CD8-positive, alpha-beta memory T cell (primary cell): ENCODE measurements around the gene PCIF1. TPM values are rescaled to one million over a fixed set of nuclear protein-coding genes. Genes with fewer than 3 reads are reported as not detected.

Experiments
- CTCF ChIA-PET: fragments of 350-600 bp; sonication (Branson Sonifier 250); formaldehyde crosslinking; loops from one replicate; lab custom pipeline; 2021; ENCODE audit warnings: antibody characterized with exemption; lab: Charles Lee
- POLR2A ChIA-PET: fragments of 350-600 bp; sonication (Branson Sonifier 250); formaldehyde crosslinking; loops from one replicate; lab custom pipeline; 2021; ENCODE audit warnings: antibody characterized with exemption; lab: Charles Lee
- DNase-seq, 5 donors: peaks; one replicate each; pipeline versions ENCODE4 v3.0.0 to v3.0.0-alpha.2; 2020 to 2022; ENCODE audit warnings: mixed read lengths in 1 of 5
- H3K27ac ChIP-seq: one replicate; pipeline ENCODE4 v1.7.0; 2013; ENCODE audit warnings: low read depth, mild to moderate bottlenecking, low read length, moderate library complexity
- H3K27me3 ChIP-seq: 2 replicates; pipeline ENCODE4 v1.7.0; 2013; ENCODE audit warnings: low read length, mild to moderate bottlenecking; ENCODE audit not compliant: insufficient read depth, poor library complexity, severe bottlenecking
- H3K36me3 ChIP-seq: 2 replicates; pipeline ENCODE4 v1.7.0; 2013; ENCODE audit warnings: mild to moderate bottlenecking, low read length, moderate library complexity; ENCODE audit not compliant: insufficient read depth
- H3K4me1 ChIP-seq: 2 replicates; pipeline ENCODE4 v1.7.0; 2013; ENCODE audit warnings: mild to moderate bottlenecking, low read length, moderate library complexity; ENCODE audit not compliant: insufficient read depth
- H3K4me3 ChIP-seq: 2 replicates; pipeline ENCODE4 v1.7.0; 2013; ENCODE audit warnings: mild to moderate bottlenecking, low read length
- H3K9me3 ChIP-seq: 2 replicates; pipeline ENCODE4 v1.7.0; 2013; ENCODE audit warnings: mild to moderate bottlenecking, low read length
- H3K27ac Mint-ChIP-seq, 8 donors: one replicate each; pipeline ENCODE4 v1.8.0; 2020 to 2021; ENCODE audit warnings: mixed read lengths in 8 of 8, mild to moderate bottlenecking in 6 of 8, inconsistent platforms in 3 of 8, moderate library complexity in 3 of 8
- H3K27me3 Mint-ChIP-seq, 2 donors: one replicate each; pipeline ENCODE4 v1.8.0; 2020 to 2021; ENCODE audit warnings: mixed read lengths in 2 of 2, mild to moderate bottlenecking in 1 of 2, moderate library complexity in 1 of 2
- H3K36me3 Mint-ChIP-seq, 3 donors: one replicate each; pipeline ENCODE4 v1.8.0; 2020 to 2021; ENCODE audit warnings: mixed read lengths in 3 of 3, inconsistent platforms in 1 of 3, mild to moderate bottlenecking in 1 of 3
- H3K4me1 Mint-ChIP-seq, 3 donors: one replicate each; pipeline ENCODE4 v1.8.0; 2020 to 2021; ENCODE audit warnings: mixed read lengths in 3 of 3, inconsistent platforms in 1 of 3, mild to moderate bottlenecking in 1 of 3
- H3K4me3 Mint-ChIP-seq, 7 donors: one replicate each; pipeline ENCODE4 v1.8.0; 2020 to 2021; ENCODE audit warnings: mixed read lengths in 7 of 7, mild to moderate bottlenecking in 6 of 7, moderate library complexity in 4 of 7, inconsistent platforms in 2 of 7
- H3K9me3 Mint-ChIP-seq, 5 donors: one replicate each; pipeline ENCODE4 v1.8.0; 2020 to 2022; ENCODE audit warnings: mixed read lengths in 5 of 5, mild to moderate bottlenecking in 3 of 5, moderate library complexity in 2 of 5, inconsistent platforms in 1 of 5
- polyA plus RNA-seq: library from polyadenylated mRNA; unstranded; fragments of 300-500 nt; fragmentation: Illumina TruSeq; gene quantifications from one replicate; pipeline ENCODE4 v1.2.3, GENCODE V29; 2021
- total RNA-seq, 2 experiments: library from RNA; stranded (reverse); gene quantifications; one replicate each; pipeline ENCODE4 v1.2.3, GENCODE V29; 2021

The PCIF1 gene
- total and polyA plus RNA-seq, 3 experiments from 2014 or later, result 33.6 to 88.0 (median 34.1) TPM

DNA sequence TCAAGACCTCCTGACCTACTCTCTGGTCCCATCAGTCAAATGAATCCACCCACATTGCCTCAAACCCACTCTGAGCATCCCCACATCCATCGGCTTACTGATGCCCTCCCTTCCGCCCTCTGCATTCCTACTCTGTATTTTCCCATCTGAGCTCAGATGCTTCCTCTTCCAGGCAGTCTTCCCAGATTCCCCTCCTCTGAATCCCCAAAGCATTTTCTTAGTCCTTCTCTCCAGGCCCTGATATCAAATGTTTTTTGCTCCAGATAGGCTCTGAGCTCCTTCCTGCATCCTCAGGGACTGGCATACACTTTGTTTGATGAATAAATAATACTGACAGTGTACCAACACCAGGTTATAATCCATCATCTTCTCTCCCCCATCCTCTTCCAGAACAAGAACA lies 26.4 kb upstream of the PCIF1 start:
- DNase-seq, result no peak
- peak overlapping the region in 4 of 8 donors; percentile 5 to 41 (median 10) for H3K27ac Mint-ChIP-seq
- H3K27me3 Mint-ChIP-seq, result peaks cover 0 to 6% of the 10 kb centered on the region in 2 donors
- no peak overlapping the region for H3K4me3 ChIP-seq
- no peaks in the 10 kb centered on the region for H3K36me3 Mint-ChIP-seq
- H3K4me3 Mint-ChIP-seq, result peak overlapping the region in 1 of 7 donors; percentile 21
- no peaks in the 10 kb centered on the region for H3K9me3 Mint-ChIP-seq
- H3K27ac ChIP-seq, result no peak overlapping the region
- no peaks in the 10 kb centered on the region for H3K36me3 ChIP-seq
- H3K27me3 ChIP-seq, result no peaks in the 10 kb centered on the region
- POLR2A ChIA-PET, result no interaction called here
- H3K4me1 ChIP-seq, result peaks cover 13% of the 10 kb centered on the region
- H3K9me3 ChIP-seq, result no peaks in the 10 kb centered on the region
- peaks cover 13 to 20% (median 15%) of the 10 kb centered on the region in 3 donors for H3K4me1 Mint-ChIP-seq
- CTCF ChIA-PET, result interaction anchor here (1.8 kb wide), 1 partner anchor 18 kb away, joined by 4 read pairs; the partner anchor contains the start of genes CTSA and NEURL2

GRCh38 chr20:45909336-45909808 lies 25.1 kb upstream of the PCIF1 start:
- H3K27ac Mint-ChIP-seq, result peak overlapping the region in 1 of 8 donors; percentile 89
- peak overlapping the region in 1 of 7 donors; percentile 23 for H3K4me3 Mint-ChIP-seq
- POLR2A ChIA-PET, result interaction anchor here (3.4 kb wide), 1 partner anchor 25 kb away, joined by 19 read pairs; the partner anchor contains the start of gene PCIF1
- no peaks in the 10 kb centered on the region for H3K9me3 ChIP-seq
- H3K27me3 Mint-ChIP-seq, result peaks cover 4 to 10% of the 10 kb centered on the region in 2 donors
- no peaks in the 10 kb centered on the region for H3K9me3 Mint-ChIP-seq
- H3K4me1 ChIP-seq, result peaks cover 13% of the 10 kb centered on the region
- peaks cover 13 to 20% (median 15%) of the 10 kb centered on the region in 3 donors for H3K4me1 Mint-ChIP-seq
- peak overlapping the region; percentile 39 for H3K27ac ChIP-seq
- H3K27me3 ChIP-seq, result no peaks in the 10 kb centered on the region
- no peaks in the 10 kb centered on the region for H3K36me3 ChIP-seq
- CTCF ChIA-PET, result interaction anchor here (1.1 kb wide), 1 partner anchor 19 kb away, joined by 4 read pairs; no protein-coding TSS in a partner anchor
- H3K4me3 ChIP-seq, result no peak overlapping the region
- no peaks in the 10 kb centered on the region for H3K36me3 Mint-ChIP-seq
- no peak for DNase-seq

- DNase-seq, result no peak
- peak overlapping the region in 6 of 8 donors; percentile 25 to 90 (median 78) for H3K27ac Mint-ChIP-seq
- Histone ChIP-seq H3K27me3 (no peaks in the 10 kb centered on the region), H3K4me1 (peaks cover 13% of the 10 kb centered on the region), H3K9me3 (no peaks in the 10 kb centered on the region), H3K4me3 (no peak overlapping the region), H3K27ac (peak overlapping the region; percentile 39), H3K36me3 (no peaks in the 10 kb centered on the region)
- CTCF ChIA-PET, result interaction anchor here (1.1 kb wide), 1 partner anchor 20 kb away, joined by 4 read pairs; no protein-coding TSS in a partner anchor
- POLR2A ChIA-PET, result interaction anchor here (0.6 to 3.4 kb wide), 3 partner anchors 24 to 52 kb away, joined by 3 to 19 read pairs (median 6); partner anchors contain the start of gene PCIF1
- peaks cover 13 to 20% (median 15%) of the 10 kb centered on the region in 3 donors for H3K4me1 Mint-ChIP-seq
- H3K4me3 Mint-ChIP-seq, result peak overlapping the region; percentile 69 to 92 (median 86)
- no peaks in the 10 kb centered on the region for H3K9me3 Mint-ChIP-seq
- peaks cover 8 to 14% of the 10 kb centered on the region in 2 donors for H3K27me3 Mint-ChIP-seq
- no peaks in the 10 kb centered on the region for H3K36me3 Mint-ChIP-seq
Measured at GRCh38 chr20:45909817-45910669, 24.4 kb upstream of the PCIF1 start.

GRCh38 chr20:45910670-45911485 lies 23.6 kb upstream of the PCIF1 start:
- peaks cover 13 to 20% (median 15%) of the 10 kb centered on the region in 3 donors for H3K4me1 Mint-ChIP-seq
- peak overlapping the region; percentile 60 to 94 (median 85) for H3K27ac Mint-ChIP-seq
- Histone ChIP-seq H3K27me3 (no peaks in the 10 kb centered on the region), H3K36me3 (no peaks in the 10 kb centered on the region), H3K27ac (peak overlapping the region; percentile 39), H3K9me3 (no peaks in the 10 kb centered on the region), H3K4me3 (peak overlapping the region; percentile 81), H3K4me1 (peaks cover 13% of the 10 kb centered on the region)
- H3K9me3 Mint-ChIP-seq, result no peaks in the 10 kb centered on the region
- H3K36me3 Mint-ChIP-seq, result no peaks in the 10 kb centered on the region
- H3K27me3 Mint-ChIP-seq, result peaks cover 9 to 20% of the 10 kb centered on the region in 2 donors
- peak overlapping the region; percentile 69 to 92 (median 86) for H3K4me3 Mint-ChIP-seq
- ChIA-PET POLR2A (interaction anchor here (0.6 to 3.4 kb wide), 5 partner anchors 22 to 53 kb away, joined by 3 to 19 read pairs (median 5); partner anchors contain the start of genes PCIF1 and ZSWIM1), CTCF (no interaction called here)
- peak; percentile 82 to 90 (median 85) for DNase-seq

- DNase-seq, result peak in 4 of 5 donors; percentile 39 to 76 (median 50)
- Mint-ChIP-seq H3K27ac (peak within 1 kb of the TSS; percentile 29 to 94 (median 84)), H3K4me3 (peak within 1 kb of the TSS; percentile 69 to 92 (median 86)), H3K4me1 (peaks cover 13 to 20% (median 15%) of the 10 kb centered on the region in 3 donors), H3K9me3 (no peaks in the 10 kb centered on the region), H3K36me3 (no peaks in the 10 kb centered on the region), H3K27me3 (peaks cover 15 to 24% of the 10 kb centered on the region in 2 donors)
- ChIA-PET POLR2A (interaction anchor here (3.4 kb wide), 1 partner anchor 23 kb away, joined by 19 read pairs; the partner anchor contains the start of gene PCIF1), CTCF (interaction anchor here (0.7 to 1.2 kb wide), 2 partner anchors 10 to 22 kb away, joined by 3 read pairs; no protein-coding TSS in a partner anchor)
- Histone ChIP-seq H3K9me3 (no peaks in the 10 kb centered on the region), H3K4me3 (peak within 1 kb of the TSS; percentile 81), H3K27me3 (no peaks in the 10 kb centered on the region), H3K27ac (peak within 1 kb of the TSS; percentile 39), H3K36me3 (no peaks in the 10 kb centered on the region), H3K4me1 (peaks cover 13% of the 10 kb centered on the region)
Measured at GRCh38 chr20:45911486-45912343, 22.8 kb upstream of the PCIF1 start, which contains the start of gene PLTP. TSS of gene PLTP (minus strand) at chr20:45912155. CDS start at chr20:45911452, 703 bp downstream.

DNA sequence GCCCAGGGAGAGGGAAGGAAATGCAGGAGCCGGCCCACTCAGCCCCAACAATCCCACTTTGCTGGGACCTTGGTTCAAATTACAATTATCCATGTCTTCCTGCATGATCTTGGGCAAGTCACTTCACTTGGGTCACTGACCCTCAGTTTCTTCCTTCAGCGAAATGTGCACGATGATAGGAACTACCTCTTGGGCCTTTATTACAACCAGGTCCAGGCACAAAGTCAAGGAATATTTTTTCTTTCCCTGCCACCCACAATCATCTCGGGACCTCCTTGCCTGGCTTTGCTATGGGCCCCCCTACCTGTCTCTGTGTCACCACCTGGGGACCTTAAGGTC lies 22.2 kb upstream of the PCIF1 start:
- POLR2A ChIA-PET, result no interaction called here
- no peaks in the 10 kb centered on the region for H3K27me3 ChIP-seq
- CTCF ChIA-PET, result interaction anchor here (0.7 to 1.2 kb wide), 2 partner anchors 10 to 21 kb away, joined by 3 read pairs; no protein-coding TSS in a partner anchor
- peaks cover 13% of the 10 kb centered on the region for H3K4me1 ChIP-seq
- Mint-ChIP-seq H3K4me1 (peaks cover 13 to 20% (median 15%) of the 10 kb centered on the region in 3 donors), H3K27ac (no peak overlapping the region), H3K27me3 (peaks cover 18 to 24% of the 10 kb centered on the region in 2 donors), H3K9me3 (no peaks in the 10 kb centered on the region), H3K36me3 (no peaks in the 10 kb centered on the region), H3K4me3 (peak overlapping the region; percentile 29 to 91 (median 59))
- H3K9me3 ChIP-seq, result no peaks in the 10 kb centered on the region
- H3K4me3 ChIP-seq, result no peak overlapping the region
- H3K36me3 ChIP-seq, result no peaks in the 10 kb centered on the region
- no peak overlapping the region for H3K27ac ChIP-seq
- DNase-seq, result no peak
